ENCODE results near the gene PRKACA. TPM values are rescaled to one million over a fixed set of nuclear protein-coding genes. Genes with fewer than 3 reads are reported as not detected.
A peak's percentile ranks its signal among the peaks of the same experiment; 100 is the strongest.

The PRKACA gene
- total RNA-seq, 1 donor from 2014 or later: 514 TPM

DNA sequence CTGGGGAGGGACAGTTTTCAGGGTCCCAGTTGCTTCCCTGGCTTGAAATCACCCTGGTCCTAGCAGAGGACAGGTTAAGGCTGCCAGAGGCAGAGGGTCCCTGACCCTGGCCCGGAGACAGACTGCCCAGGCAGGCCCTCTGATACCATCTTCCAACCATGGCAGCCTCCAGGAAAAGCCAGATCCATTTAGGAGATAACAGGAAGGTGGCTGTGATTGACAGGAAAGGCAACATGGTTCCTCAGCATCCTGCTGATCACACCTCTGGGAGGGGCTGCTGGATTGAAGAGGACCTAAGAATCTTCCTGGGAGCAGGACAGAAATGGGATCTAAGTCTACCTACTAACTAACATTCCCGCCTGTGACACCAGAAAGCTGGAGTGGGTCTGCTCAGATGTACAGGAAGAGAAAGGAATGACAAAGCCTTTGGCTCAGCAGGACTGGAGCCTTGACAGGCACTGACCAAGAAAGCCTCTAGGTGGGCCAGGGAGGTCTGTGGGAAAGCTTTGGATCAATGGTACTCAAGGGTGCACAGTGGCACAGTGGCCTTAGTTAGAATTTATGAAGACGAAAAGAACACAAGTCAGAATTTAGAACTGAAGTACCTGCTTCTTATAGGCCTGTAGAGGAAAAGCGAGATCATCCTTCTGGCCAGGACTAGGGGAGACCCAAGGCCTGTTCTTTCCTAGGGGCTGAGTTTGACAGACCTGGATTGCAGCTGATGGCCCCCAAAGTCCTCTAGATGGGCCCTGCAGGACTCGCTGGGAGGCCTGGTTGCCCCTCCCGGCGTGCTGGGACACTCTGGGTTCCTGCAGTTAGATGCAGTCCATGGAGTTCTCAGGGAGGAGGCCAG, 2.3 kb upstream of the PRKACA start:
- no peak for ATAC-seq
- DNase-seq: no peak
- intact Hi-C loops (cut with micrococcal nuclease): no loop called here

DNA sequence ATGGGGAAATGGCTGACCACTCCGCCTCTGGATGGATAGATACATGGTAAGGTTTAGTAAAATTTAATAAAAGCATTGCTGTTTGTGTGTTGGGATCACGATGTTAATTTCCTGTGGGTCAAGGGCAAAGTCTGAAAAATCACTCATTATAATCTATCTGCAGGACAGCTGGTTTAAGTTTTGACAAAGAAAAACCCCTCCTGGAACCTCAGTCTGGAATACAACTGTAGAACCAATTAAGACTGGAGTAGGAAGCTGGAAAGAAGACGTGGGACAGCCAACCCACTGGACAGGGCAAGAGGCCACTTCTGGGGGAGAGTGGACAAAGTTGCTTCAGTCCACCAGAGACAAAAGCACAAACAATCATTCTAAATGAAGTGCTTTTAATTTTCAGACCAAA, 1.6 kb upstream of the PRKACA start:
- ATAC-seq: no peak
- intact Hi-C loops (cut with micrococcal nuclease): no loop called here

DNA sequence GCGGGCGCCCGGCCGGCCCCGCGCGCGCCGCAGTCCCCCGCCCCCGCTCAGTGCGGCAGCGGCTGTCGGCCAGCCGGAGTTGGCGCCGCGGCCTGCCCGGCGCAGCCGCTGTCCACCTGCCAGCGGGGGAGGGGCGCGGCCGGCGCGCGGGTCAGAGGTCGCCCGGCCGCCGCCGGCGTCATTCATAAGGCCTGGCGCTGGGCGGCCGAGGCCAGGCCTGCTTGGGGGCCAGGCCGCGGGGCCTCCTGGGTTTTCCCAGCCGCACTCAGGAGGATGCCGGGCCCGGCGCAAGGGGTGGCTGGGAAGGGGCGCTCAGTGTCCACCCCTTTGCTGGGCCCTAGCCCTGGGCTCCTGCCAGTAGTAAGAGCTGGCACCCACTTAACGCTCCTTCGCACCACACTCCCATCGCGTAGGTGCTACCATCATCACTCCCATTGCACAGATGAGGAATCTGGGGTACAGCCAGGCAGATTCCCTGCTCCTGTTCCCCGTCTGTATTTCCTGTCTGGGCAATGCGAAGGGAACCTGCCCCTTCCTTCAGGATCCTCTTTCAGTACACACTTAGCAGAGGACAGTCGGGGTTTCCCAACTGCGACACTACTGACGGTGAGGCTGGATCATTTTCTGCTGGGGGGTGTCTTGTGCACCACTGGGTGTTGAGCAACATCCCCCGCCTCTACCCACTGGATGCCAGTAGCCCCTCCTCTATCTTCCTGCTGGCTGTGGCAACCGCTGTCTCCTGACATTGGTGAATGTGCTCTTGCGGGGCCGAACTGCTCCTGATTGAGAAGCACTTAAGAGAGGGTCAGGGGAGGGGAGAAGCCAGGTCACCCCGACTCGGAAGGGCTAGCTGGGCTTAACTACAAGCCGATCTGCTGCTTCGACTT, 846 bp upstream of the PRKACA start:
- ATAC-seq (peak; percentile 52), DNase-seq (peak; percentile 82)
- intact Hi-C loops (cut with micrococcal nuclease): no loop called here

More for the DNA sequence above, 1.6 kb upstream of the PRKACA start:
- no peak for DNase-seq

DNA sequence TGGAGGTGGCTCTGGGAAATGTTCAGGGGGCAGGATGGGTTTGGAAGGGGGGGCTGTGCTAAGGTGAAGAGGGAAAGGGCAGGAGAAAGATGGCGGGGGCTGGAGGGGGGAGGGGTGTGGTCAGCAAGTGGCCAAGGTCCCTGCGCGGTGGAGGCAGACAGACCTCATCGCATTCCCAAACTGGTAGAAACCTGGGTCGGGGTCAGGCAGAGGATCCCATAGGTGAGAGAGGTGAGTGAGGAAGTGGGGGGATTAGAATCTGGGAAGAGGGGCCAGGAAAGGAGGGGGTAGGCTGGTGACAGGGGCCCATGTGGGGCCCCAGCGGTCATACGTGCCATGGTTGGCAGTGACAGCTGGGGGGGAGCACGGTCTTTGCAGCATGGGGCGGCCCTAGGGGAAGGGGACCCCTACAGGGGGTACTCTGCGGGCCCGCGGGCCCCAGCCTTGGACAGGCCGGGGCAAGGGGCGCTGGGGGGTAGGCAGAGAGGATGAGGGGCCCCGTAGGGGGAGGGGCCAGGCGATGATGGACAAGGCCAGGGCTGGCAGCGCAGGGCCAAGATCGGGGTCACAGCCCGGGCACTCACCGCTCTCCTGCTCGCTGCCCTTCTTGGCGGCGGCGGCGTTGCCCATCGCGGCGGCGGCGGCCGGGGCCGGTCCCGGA, 514 bp downstream of the PRKACA start:
- intact Hi-C loops (cut with micrococcal nuclease): no loop called here
- DNase-seq (peak; percentile 65), ATAC-seq (no peak)

DNA sequence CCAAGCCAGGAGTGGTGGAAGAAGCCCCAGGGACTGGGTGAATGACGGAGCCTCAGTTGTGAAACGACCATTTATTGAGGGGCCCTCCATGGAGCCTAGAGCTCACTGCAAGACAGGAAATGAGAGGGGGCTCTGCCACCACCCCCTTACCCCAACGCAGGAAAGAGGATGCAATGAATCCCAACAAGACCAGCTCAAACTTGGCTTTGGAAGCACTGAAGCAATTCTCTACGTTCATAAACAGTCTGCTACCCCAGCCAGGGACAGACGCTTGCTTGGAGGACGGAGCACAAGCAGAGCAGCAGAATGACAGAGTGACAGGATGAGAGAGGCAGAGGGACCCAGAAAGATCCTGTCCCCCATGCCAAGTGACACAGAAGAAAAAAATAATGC, 1.0 kb downstream of the PRKACA start:
- intact Hi-C loops (cut with micrococcal nuclease): no loop called here
- ATAC-seq (no peak), DNase-seq (no peak)

DNA sequence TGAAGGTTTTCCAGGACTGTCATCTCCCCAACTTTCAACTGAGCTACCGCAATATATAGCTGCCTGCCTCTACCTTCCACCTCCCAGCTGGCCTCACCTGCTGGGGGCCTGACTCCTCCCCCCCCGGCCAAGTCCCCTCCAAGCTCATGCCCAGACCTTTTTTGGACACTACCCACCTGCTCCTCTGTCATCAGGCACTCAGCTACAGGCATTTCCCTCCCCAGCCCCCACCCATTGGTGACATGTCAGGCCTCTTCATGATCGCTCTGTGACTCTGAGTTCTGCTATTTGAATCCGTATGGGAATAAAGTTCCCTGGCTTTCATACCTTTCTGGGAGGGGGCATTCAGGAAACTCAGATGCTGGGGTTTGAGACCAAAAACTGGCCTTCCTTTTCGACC, 1.8 kb downstream of the PRKACA start:
- ATAC-seq (no peak), DNase-seq (no peak)
- intact Hi-C loops (cut with micrococcal nuclease): no loop called here

DNA sequence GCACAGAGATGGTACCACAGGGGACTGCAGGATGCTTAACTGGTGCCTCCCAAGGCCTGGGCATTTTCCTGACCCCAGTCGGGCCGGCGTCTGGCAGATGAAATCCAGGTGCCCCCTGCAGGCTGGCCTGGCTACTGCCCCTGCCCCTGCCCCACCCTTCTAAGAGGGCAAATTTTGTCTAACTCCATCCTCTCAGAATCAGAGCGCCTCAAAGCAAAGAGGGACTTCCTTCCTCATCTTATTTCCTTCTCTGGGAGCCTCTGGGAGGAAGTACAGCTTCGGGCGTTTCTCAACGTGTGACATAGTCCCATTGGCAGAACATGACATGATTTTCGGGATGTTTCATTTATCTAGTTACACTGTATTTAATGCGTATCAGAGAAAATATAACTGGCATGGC, 2.7 kb downstream of the PRKACA start:
- DNase-seq (peak; percentile 80), ATAC-seq (no peak)
- intact Hi-C loops (cut with micrococcal nuclease): no loop called here

DNA sequence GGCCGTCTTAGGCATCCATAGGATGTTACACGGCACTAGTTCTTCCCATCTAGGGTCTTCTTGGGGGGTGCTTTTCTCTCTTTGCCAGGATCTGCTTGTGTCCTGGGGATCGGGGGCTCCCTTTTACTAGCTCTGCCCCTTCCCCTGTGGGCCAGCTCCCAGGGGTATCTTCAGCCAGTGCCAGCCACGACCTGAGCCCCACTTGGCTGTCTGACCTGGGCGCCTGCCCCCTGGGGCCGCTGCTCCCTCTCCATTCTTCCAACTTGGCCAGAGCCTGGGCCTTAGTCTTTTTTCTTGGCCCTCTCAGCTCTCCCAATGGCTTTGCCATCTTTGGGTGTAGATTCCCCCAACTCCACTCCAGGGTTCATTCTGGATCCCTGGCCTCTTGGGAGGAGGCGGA, 3.1 kb downstream of the PRKACA start:
- intact Hi-C loops (cut with micrococcal nuclease): no loop called here
- ATAC-seq (no peak), DNase-seq (no peak)

DNA sequence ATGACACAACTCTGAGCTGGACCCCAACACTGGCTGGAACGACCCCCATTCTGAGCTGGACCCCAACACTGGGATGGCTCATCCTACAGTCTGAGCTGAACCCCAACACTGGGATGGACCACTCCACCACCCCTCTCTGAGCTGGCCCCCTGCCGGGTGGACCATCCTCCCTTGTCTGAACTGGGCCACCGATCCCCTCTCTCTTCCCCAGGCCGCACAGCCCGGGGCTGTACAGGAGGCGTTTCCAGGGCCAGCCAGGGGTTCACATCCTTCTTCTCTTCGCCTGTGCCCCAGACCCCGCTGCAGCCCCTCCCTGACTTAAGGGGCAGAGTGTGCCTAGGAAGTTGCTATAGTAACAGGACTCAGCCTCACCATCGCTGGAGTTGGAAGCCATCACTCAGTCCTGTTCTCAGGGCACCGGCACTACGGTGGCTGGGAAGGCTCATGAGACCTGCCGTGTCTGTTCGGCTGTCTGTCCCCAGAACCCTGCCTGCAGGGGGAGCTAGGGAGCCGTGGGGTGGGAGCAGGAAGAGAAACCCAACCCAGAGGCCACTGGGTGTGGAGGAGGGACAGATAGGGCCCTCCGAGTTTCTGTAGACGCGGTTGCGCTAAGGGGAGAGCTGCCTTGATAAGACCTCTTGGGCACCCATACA, 3.7 kb downstream of the PRKACA start:
- intact Hi-C loops (cut with micrococcal nuclease): no loop called here
- DNase-seq (peak; percentile 65), ATAC-seq (no peak)

DNA sequence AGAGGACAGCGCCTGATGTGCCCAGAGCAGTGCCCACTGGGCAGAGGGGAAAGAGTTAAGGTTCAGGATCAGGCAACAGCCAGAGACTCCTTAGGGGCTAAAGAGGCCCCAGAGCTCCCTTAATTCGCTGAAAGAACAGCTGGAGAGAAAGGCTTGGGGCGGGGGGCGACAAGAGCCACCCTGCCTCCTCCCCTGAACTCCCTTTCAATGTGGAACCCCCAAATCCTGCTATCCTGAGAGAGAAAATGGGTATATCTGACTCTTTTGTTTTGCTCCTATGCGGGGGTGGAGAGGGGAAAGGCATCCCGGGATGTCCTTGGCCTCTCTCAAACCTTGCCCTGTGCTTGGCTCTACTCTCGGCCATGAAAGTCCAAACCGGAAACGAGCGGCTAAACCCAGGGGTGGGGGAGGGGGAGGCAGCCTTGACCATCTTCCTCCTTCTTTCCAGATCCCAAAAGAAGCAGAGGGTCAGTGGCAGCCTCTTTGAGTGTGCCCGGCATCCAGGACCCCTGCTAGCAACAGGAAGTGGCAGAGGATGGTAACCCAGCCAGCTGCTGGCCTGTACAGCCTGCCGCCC, 4.7 kb downstream of the PRKACA start:
- intact Hi-C loops (cut with micrococcal nuclease): no loop called here
- peak; percentile 69 for DNase-seq
- peak; percentile 34 for ATAC-seq

DNA sequence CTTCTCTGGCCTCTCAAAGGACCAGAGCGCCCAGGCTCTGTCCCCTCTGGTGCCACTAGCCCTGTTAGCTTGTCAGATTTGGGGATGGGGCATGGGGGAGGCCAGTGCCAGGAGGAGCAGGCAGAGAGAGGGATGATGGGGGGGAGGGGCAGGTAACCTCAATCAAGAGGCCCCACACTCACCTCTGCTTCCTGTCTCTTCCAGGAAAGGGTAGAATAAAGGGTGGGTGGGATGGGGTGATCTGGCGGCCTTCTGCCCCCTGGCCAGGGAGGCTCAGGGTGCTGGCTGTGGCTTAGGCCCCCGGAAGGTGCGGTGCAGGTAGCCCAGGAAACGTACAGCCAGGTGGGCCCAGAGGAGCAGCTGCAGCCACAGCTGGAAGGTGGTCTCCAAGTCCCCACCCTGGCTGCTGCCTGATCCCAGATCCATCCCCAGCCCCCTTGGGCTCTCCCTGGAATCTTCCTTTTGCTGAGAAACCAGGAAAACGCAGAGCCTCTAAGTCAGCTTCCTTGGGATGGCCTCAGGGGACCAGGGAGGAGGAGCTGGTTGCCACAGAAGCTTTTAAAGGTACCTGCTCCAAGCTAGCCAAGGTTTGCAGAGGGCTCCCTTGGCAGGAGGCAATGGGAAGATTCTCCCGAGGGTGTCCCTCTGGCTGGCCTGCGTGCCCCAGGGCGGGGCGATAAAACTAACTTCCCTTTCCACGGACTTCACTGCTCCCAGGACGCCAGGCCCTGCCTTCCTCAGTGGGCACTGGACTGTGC, 5.3 kb downstream of the PRKACA start:
- intact Hi-C loops (cut with micrococcal nuclease): no loop called here
- ATAC-seq: peak; percentile 16
- DNase-seq: peak; percentile 69

DNA sequence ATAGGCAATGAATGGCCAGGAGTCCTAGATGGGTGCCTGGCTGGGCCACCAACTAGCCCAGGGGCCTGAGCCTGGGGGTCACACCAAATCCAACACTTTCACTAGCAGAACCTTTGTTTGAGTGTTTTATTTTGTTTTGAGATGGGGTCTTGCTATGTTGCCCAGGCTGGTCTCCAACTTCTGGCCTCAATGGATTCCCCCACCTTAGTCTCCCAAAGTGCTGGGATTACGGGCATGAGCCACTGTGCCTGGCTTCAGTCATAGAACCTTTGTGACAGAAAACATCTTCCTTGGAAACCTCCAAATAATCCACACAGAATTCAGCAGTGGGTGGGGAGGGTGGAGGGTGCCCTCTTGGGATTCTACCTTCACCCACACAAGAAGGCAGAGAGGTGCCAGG, 6.1 kb downstream of the PRKACA start:
- ATAC-seq (no peak), DNase-seq (no peak)
- intact Hi-C loops (cut with micrococcal nuclease): no loop called here

DNA sequence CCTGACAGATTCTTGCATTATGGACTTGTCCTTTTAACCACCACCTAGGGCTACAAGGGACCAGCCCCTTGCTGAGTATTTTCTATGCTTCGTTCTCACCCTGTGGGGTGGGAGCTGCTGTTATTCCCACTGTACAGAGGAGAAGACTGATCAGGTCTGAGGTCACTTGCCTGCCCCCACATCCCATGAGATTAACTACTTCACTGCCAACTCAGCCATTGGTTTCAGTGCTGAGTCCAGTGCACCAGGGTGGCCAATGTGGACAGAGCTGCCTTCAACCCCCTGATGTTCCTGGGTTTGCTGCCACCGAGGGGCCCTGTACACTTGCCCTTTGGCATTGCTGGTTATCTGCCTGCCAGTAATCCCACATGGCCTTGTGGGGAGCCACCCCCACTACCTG, 6.9 kb downstream of the PRKACA start:
- intact Hi-C loops (cut with micrococcal nuclease): no loop called here
- ATAC-seq (no peak), DNase-seq (no peak)

DNA sequence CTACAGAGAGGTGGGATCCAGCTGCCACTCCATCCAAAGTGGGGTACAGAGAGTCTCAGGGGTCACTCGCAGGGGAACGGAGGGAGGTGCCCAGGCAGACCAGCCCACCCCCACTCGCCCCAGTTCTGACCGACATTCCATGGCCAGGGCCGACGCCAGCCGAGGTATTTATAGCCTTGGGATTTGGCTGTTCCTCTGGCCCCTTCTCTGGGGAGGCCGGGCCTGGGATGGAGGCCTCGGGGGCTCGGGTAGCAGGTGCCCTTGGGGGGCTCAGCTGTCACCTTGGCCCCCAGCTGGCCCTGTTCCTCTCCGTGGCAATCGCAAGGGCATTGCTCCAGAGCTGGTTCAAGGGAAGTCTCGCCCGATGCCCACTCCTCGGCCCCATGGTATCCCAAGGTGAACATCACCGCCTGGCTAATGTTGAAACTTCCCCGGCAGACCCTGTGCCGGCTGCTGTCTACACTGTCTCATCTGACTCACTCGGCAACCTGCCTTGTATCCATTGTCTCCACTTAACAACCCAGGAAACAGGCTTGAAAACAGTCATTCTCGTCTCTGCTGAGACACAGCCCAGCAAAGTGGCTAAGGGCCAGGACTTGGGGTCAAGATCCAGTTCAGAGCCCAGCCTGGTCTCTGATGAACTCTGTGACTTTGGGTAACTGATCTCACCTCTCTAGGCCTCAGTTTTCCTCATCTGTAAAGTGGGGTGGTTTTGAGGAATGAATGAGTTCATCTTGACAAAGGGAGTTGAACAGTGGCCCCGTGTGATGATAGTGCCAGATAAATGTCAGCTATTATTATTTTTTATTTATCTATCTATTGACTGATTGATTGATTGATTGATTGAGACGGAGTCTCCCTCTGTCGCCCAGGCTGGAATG, 9.7 kb downstream of the PRKACA start:
- ATAC-seq (peak; percentile 91), DNase-seq (peak; percentile 88)
- intact Hi-C loops (cut with micrococcal nuclease): no loop called here

DNA sequence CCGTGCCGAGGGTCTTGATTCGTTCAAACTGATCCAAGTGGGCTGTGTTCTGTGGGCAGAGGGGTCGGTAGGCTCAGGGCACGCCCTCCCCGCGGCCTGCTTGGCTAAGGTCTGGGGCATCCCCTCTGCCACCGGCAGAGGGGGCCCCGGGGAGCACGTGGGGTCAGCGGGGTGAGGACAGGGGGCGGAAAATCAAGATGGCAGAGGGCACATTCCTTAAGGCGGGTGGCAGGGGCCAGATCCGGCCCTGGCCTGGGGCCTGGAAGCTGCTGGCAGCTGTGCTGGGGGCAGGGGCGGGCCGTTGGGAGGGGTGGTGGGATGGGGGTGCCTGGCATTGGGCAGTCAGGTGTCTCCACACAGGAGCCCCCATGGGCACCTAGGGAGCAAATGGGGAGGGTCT, 10.7 kb downstream of the PRKACA start:
- intact Hi-C loops (cut with micrococcal nuclease): no loop called here
- peak; percentile 54 for DNase-seq
- ATAC-seq: peak; percentile 58

DNA sequence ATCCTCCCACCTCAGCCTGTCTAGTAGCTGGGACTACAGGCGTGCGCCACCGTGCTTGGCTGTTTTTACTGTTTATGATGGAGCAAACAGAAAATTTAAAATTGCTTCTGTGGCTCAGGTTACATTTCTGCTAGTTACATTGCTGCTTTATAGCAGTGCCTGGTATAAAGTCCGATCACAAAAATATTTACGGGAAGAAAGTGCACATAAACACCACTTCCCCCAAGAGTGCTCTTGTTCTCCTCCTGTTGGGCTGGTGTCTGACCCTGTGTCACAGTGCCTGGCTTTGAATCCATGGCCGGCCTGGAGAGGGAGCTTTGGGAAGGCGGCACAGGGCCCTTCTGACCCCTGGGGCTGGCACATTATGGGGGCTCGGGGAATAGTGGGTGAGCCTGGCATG, 11.9 kb downstream of the PRKACA start:
- DNase-seq (no peak), ATAC-seq (no peak)
- intact Hi-C loops (cut with micrococcal nuclease): no loop called here

DNA sequence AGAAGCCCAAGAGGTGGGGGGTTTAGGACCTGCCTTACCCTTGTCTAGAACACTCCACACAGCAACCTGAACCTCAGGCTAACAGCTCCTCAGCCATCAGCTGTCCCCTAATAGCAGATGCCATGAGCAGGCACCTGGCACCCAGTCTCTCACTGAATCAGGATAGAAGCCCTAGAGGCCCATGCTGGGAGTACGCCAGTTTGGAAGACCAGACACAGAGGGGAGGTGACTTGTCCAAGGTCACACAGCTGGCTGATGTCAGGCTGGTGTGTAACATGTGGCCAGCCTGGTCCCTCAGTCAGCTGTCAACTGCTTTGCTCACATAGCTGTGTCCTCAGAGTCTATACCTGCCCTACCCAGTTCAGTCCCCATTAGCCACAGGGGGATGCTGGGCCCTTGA, 14.3 kb downstream of the PRKACA start:
- DNase-seq (no peak), ATAC-seq (no peak)
- intact Hi-C loops (cut with micrococcal nuclease): no loop called here
